ENCODE data around the gene AKIRIN1. TPM values are rescaled to one million over a fixed set of nuclear protein-coding genes. Genes with fewer than 3 reads are reported as not detected.
"Not testable (repeated sequence)": the region's sequence is repeated elsewhere in the genome, so short reads cannot be mapped to it uniquely, and the experiment has no call there.

AKIRIN1 gene
- total and polyA plus RNA-seq, 2 donors (not counting 3 experiments of a cell fraction or from before 2014, with no cell fraction given) = 28.4 to 43.4 TPM

- BruUV-seq (replicated peaks); H4K20me1 ChIP-seq (replicated peaks; ENCODE audit: control insufficient read depth, extremely low read depth, insufficient read depth, low read length); H3K4me3 ChIP-seq (replicated peaks in 1 of 3; ENCODE audit: insufficient read depth in 1 of 3, low read depth in 1 of 3, low read length in 3 of 3); dilution Hi-C loops (cut with MboI; ENCODE audit: extremely low pct_ligation_motif_present, low sequenced_read_pairs); H3K4me2 ChIP-seq (ENCODE audit: insufficient read depth, low read length); H3K9ac ChIP-seq (replicated peaks; ENCODE audit: extremely low read depth, insufficient read depth, low read length); H3K27ac ChIP-seq (ENCODE audit: insufficient read depth, low read depth, low read length); intact Hi-C loops (cut with micrococcal nuclease); H3K9me3 ChIP-seq (replicated peaks; ENCODE audit: control insufficient read depth, insufficient read depth, low read length); H3K27me3 ChIP-seq (ENCODE audit: control insufficient read depth in 2 of 2, insufficient read depth in 2 of 2, low read length in 2 of 2); POLR2A ChIA-PET; H3K36me3 ChIP-seq (ENCODE audit: control insufficient read depth in 2 of 2, extremely low read depth in 1 of 2, insufficient read depth in 2 of 2, low read length in 2 of 2); H3K79me2 ChIP-seq (ENCODE audit: control insufficient read depth, insufficient read depth, low read length); CTCF ChIA-PET; H2AFZ ChIP-seq (ENCODE audit: low read depth, low read length); FAIRE-seq; DNase-seq (ENCODE audit: low read depth, low spot score); H3K9me1 ChIP-seq (replicated peaks; ENCODE audit: control insufficient read depth, extremely low read depth, insufficient read depth, low read length); H3K4me1 ChIP-seq (ENCODE audit: control insufficient read depth, extremely low read depth, insufficient read depth, low read length): not testable (repeated sequence)
Measured at GRCh38 chr1:39055213-39055710, 64.2 kb downstream of the AKIRIN1 start.

Small RNA genes lying within 50 kb of the gene (small RNA-seq; reads per million reads assigned to genes)
- not detected for gene RF00019 (ENCODE audit: insufficient read depth, insufficient read length, low read depth, low replicate concordance)

Other genes with a start within 250 kb of the AKIRIN1 start
- gene RRAGC, start 131.5 kb upstream of the AKIRIN1 start, total RNA-seq = 33.2 and 40.1 TPM in 2 replicates
- 20.9 and 24.1 TPM in 2 replicates for gene RRAGC, start 131.5 kb upstream of the AKIRIN1 start, polyA plus RNA-seq
- 13.1 and 23.1 TPM in 2 replicates for gene MYCBP, start 117.9 kb upstream of the AKIRIN1 start, total RNA-seq
- 8.4 and 9.5 TPM in 2 replicates for gene MYCBP, start 117.9 kb upstream of the AKIRIN1 start, polyA plus RNA-seq
- gene GJA9, start 109.7 kb upstream of the AKIRIN1 start, total RNA-seq = not detected in 2 replicates
- gene GJA9, start 109.7 kb upstream of the AKIRIN1 start, polyA plus RNA-seq = not detected in 2 replicates
- 0.32 and 1.4 TPM in 2 replicates for gene RHBDL2, start 49.4 kb upstream of the AKIRIN1 start, total RNA-seq
- gene RHBDL2, start 49.4 kb upstream of the AKIRIN1 start, polyA plus RNA-seq = 0.06 and 0.11 TPM in 2 replicates
- gene NDUFS5, start 35.1 kb downstream of the AKIRIN1 start, total RNA-seq = 325 and 327 TPM in 2 replicates
- gene NDUFS5, start 35.1 kb downstream of the AKIRIN1 start, polyA plus RNA-seq = 476 and 710 TPM in 2 replicates
- 566 and 587 TPM in 2 replicates for gene MACF1, start 213.4 kb downstream of the AKIRIN1 start, total RNA-seq
- 105 and 122 TPM in 2 replicates for gene MACF1, start 213.4 kb downstream of the AKIRIN1 start, polyA plus RNA-seq